GM13976 (cell line): Measurements from ENCODE around the gene ZNF22.
A peak's percentile ranks its signal among the peaks of the same experiment; 100 is the strongest.

Experiments used
- DNase-seq: peaks from one replicate; pipeline ENCODE4 v3.0.0; 2012; ENCODE audit warnings: low spot score
- CTCF ChIP-seq: IDR thresholded peaks from 2 replicates; pipeline ENCODE4 v1.5.1; 2012; ENCODE audit warnings: borderline replicate concordance, mild to moderate bottlenecking; ENCODE audit not compliant: insufficient read depth; ENCODE audit errors: extremely low read depth, missing control alignments, control extremely low read depth
- in situ Hi-C: fragments of 300-500 bp; cut with MboI; formaldehyde crosslinking; loops from one replicate; pipeline ENCODE4 v1.12.0; 2022; ENCODE audit warnings: low sequenced_read_pairs, mixed read lengths, inconsistent platforms; ENCODE audit not compliant: unreplicated experiment

Gene ZNF22

GRCh38 chr10:45000752-45001380, at the start of gene ZNF22:
Gene ZNF22, plus strand, starts transcription at chr10:45000923. Its CDS starts 2,446 bp downstream, at chr10:45003369.
- TF ChIP-seq CTCF = no peak
- in situ Hi-C loops = no loop called here
- peak; percentile 80 for DNase-seq

GRCh38 chr10:44951576-44952226, 49.0 kb upstream of the ZNF22 start:
- DNase-seq = no peak
- in situ Hi-C loops = no loop called here
- no peak for TF ChIP-seq CTCF

GRCh38 chr10:44952779-44953231, 47.9 kb upstream of the ZNF22 start:
- in situ Hi-C loops = no loop called here
- no peak for DNase-seq

GRCh38 chr10:44954042-44954441, 46.7 kb upstream of the ZNF22 start:
- no peak for TF ChIP-seq CTCF
- in situ Hi-C loops = no loop called here
- DNase-seq = no peak

More at GRCh38 chr10:44952779-44953231, 47.9 kb upstream of the ZNF22 start:
- TF ChIP-seq CTCF = no peak

- in situ Hi-C loops = no loop called here
- no peak for DNase-seq
- TF ChIP-seq CTCF = no peak
Measured at GRCh38 chr10:44954962-44955361, 45.8 kb upstream of the ZNF22 start.

GRCh38 chr10:44955413-44956070, 45.2 kb upstream of the ZNF22 start:
- DNase-seq = no peak
- no peak for TF ChIP-seq CTCF
- in situ Hi-C loops = no loop called here
